Activated CD4-positive, alpha-beta memory T cell treated with anti-CD3 and anti-CD28 coated beads, Interleukin-2, amount 10 ng/mL, durations not matched to agents 7 days and 5 days (primary cell): ENCODE data around the gene NCKIPSD. TPM values are rescaled to one million over a fixed set of nuclear protein-coding genes. Genes with fewer than 3 reads are reported as not detected.

Experiments used
- CTCF ChIA-PET: fragments of 350-600 bp; sonication (Branson Sonifier 250); formaldehyde crosslinking; loops from one replicate; lab custom pipeline; 2021; ENCODE audit warnings: antibody characterized with exemption, inconsistent platforms; lab: Charles Lee
- POLR2A ChIA-PET: fragments of 350-600 bp; sonication (Branson Sonifier 250); formaldehyde crosslinking; loops from one replicate; lab custom pipeline; 2021; ENCODE audit warnings: antibody characterized with exemption; lab: Charles Lee
- DNase-seq: peaks from one replicate; pipeline ENCODE4 v3.0.0-alpha.2; 2020
- H3K27ac Mint-ChIP-seq: one replicate; pipeline ENCODE4 v1.8.0; 2021; ENCODE audit warnings: mild to moderate bottlenecking, mixed read lengths
- H3K27me3 Mint-ChIP-seq: one replicate; pipeline ENCODE4 v1.8.0; 2021; ENCODE audit warnings: mixed read lengths
- H3K36me3 Mint-ChIP-seq: one replicate; pipeline ENCODE4 v1.8.0; 2021; ENCODE audit warnings: low read depth, mixed read lengths
- H3K4me1 Mint-ChIP-seq: one replicate; pipeline ENCODE4 v1.8.0; 2021; ENCODE audit warnings: mixed read lengths
- H3K4me3 Mint-ChIP-seq: one replicate; pipeline ENCODE4 v1.8.0; 2021; ENCODE audit warnings: mild to moderate bottlenecking, mixed read lengths
- H3K9me3 Mint-ChIP-seq: one replicate; pipeline ENCODE4 v1.8.0; 2021; ENCODE audit warnings: mixed read lengths
- total RNA-seq, 2 experiments: library from RNA; stranded (reverse); gene quantifications; one replicate each; pipeline ENCODE4 v1.2.3, GENCODE V29; 2021

NCKIPSD gene
- total RNA-seq, 2 experiments from 2014 or later: 33.4 to 37.2 TPM

DNA sequence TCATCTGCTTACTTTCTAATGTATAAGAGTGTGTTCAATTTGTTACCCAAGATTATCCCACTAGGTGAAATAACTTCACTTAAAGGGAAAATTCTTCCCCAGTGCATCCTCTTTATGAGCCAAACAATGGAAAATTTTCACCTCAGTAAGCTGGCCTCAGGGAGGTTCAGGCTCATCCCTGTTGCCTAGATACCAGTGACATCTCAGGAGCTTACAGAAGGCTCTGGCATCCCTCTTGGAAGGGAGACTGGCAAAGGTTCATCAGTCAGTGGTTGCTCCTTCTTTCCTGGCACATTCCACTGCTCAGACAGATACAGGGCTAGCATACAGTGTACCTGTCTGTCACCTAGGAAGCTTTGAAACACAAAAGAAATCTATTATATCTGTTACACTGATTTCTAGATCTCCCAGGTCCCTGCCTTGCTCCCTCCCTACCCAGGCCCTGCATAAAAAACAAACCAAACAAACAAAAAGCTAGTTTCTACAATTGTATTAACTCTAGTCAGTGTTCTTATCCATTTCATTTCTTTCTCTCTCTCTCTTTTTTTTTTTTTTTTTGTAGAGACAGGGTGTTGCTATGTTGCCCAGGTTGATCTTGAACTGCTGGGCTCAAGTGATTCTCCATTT, 29.6 kb upstream of the NCKIPSD start:
- Mint-ChIP-seq H3K27me3 (peaks cover 16% of the 10 kb centered on the region), H3K36me3 (peaks cover 45% of the 10 kb centered on the region), H3K9me3 (no peaks in the 10 kb centered on the region), H3K4me3 (peak overlapping the region; percentile 100), H3K27ac (peak overlapping the region; percentile 49), H3K4me1 (peaks cover 52% of the 10 kb centered on the region)
- ChIA-PET POLR2A (interaction anchor here (0.8 to 3.1 kb wide), 11 partner anchors 29 to 306 kb away, joined by 3 to 23 read pairs (median 6); partner anchors contain the start of genes ARIH2, NCKIPSD, NDUFAF3 and PRKAR2A), CTCF (interaction anchor here (0.5 to 1.7 kb wide), 6 partner anchors 17 to 305 kb away, joined by 3 to 4 read pairs (median 3); no protein-coding TSS in a partner anchor)
- DNase-seq: no peak

DNA sequence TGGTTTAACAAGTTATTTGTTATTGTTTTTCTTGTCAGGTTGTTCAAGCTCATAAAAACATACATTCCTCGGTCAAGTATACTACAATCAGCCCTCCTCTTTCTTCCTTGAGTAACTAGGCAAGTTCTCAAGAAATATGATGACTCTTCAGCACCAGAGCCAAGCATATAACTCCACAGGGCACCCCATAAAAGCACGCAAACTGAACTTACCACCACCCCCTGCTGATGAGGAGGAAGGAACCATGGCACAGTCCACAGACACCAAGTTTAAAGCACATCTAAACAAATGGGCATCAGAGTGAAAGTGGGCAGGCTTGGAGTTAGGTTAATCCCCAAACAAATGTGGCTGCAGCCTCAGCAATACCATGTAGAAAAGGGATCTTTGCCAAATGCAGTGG, 26.0 kb upstream of the NCKIPSD start:
- ChIA-PET POLR2A (interaction anchor here (1.2 kb wide), 1 partner anchor 19 kb away, joined by 3 read pairs; no protein-coding TSS in a partner anchor), CTCF (interaction anchor here (1.5 kb wide), 1 partner anchor 28 kb away, joined by 4 read pairs; no protein-coding TSS in a partner anchor)
- Mint-ChIP-seq H3K27ac (no peak overlapping the region), H3K36me3 (peaks cover 62% of the 10 kb centered on the region), H3K4me3 (no peak overlapping the region), H3K27me3 (no peaks in the 10 kb centered on the region), H3K9me3 (no peaks in the 10 kb centered on the region), H3K4me1 (peaks cover 49% of the 10 kb centered on the region)
- DNase-seq: no peak

- ChIA-PET POLR2A (no interaction called here), CTCF (interaction anchor here (1.1 kb wide), 1 partner anchor 31 kb away, joined by 4 read pairs; no protein-coding TSS in a partner anchor)
- H3K27ac Mint-ChIP-seq: peak overlapping the region; percentile 35
- DNase-seq: no peak
- peaks cover 48% of the 10 kb centered on the region for H3K36me3 Mint-ChIP-seq
- H3K9me3 Mint-ChIP-seq: no peaks in the 10 kb centered on the region
- no peaks in the 10 kb centered on the region for H3K27me3 Mint-ChIP-seq
- H3K4me3 Mint-ChIP-seq: no peak overlapping the region
- peaks cover 27% of the 10 kb centered on the region for H3K4me1 Mint-ChIP-seq
Measured at GRCh38 chr3:48709051-48709461, 23.3 kb upstream of the NCKIPSD start.

DNA sequence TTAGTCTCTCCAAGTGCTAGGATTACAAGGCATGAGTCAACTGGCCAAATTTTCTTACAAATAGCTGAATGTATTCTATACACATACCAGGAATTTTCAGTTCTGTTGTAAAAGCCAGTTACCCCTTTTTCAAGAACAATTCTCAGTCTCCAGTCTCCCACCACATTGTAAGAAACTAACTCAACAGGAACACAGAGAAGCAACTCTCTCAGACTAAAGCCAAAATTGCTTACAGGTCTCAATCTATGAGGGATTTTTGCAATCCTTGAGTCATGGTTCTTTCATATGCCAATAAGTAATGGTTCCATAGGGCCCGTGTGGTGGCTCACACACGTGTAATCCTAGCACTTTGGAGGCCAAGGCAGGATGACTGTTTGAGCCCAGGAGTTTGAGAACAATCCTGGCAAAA, 22.8 kb upstream of the NCKIPSD start:
- Mint-ChIP-seq H3K9me3 (no peaks in the 10 kb centered on the region), H3K36me3 (peaks cover 48% of the 10 kb centered on the region), H3K4me3 (no peak overlapping the region), H3K27ac (no peak overlapping the region), H3K4me1 (peaks cover 24% of the 10 kb centered on the region), H3K27me3 (no peaks in the 10 kb centered on the region)
- ChIA-PET POLR2A (interaction anchor here (1.3 kb wide), 1 partner anchor 9 kb away, joined by 5 read pairs; the partner anchor contains the start of gene IP6K2), CTCF (interaction anchor here (1.1 kb wide), 1 partner anchor 31 kb away, joined by 4 read pairs; no protein-coding TSS in a partner anchor)
- no peak for DNase-seq

- H3K27me3 Mint-ChIP-seq: no peaks in the 10 kb centered on the region
- CTCF ChIA-PET: interaction anchor here (1.2 to 2.5 kb wide), 3 partner anchors 21 to 32 kb away, joined by 3 to 11 read pairs (median 3); partner anchors contain the start of gene NCKIPSD
- peaks cover 51% of the 10 kb centered on the region for H3K36me3 Mint-ChIP-seq
Measured at GRCh38 chr3:48707157-48707556, 21.4 kb upstream of the NCKIPSD start.

GRCh38 chr3:48702320-48702920, 16.7 kb upstream of the NCKIPSD start:
- H3K4me3 Mint-ChIP-seq: no peak overlapping the region
- H3K9me3 Mint-ChIP-seq: no peaks in the 10 kb centered on the region
- H3K27me3 Mint-ChIP-seq: no peaks in the 10 kb centered on the region
- peaks cover 7% of the 10 kb centered on the region for H3K4me1 Mint-ChIP-seq
- peaks cover 39% of the 10 kb centered on the region for H3K36me3 Mint-ChIP-seq
- CTCF ChIA-PET: no interaction called here
- POLR2A ChIA-PET: no interaction called here
- DNase-seq: no peak
- H3K27ac Mint-ChIP-seq: no peak overlapping the region

More at GRCh38 chr3:48707157-48707556, 21.4 kb upstream of the NCKIPSD start:
- POLR2A ChIA-PET: interaction anchor here (1.4 kb wide), 1 partner anchor 10 kb away, joined by 3 read pairs; no protein-coding TSS in a partner anchor
- DNase-seq: no peak
- Mint-ChIP-seq H3K9me3 (no peaks in the 10 kb centered on the region), H3K27ac (no peak overlapping the region), H3K4me1 (peaks cover 27% of the 10 kb centered on the region), H3K4me3 (no peak overlapping the region)

DNA sequence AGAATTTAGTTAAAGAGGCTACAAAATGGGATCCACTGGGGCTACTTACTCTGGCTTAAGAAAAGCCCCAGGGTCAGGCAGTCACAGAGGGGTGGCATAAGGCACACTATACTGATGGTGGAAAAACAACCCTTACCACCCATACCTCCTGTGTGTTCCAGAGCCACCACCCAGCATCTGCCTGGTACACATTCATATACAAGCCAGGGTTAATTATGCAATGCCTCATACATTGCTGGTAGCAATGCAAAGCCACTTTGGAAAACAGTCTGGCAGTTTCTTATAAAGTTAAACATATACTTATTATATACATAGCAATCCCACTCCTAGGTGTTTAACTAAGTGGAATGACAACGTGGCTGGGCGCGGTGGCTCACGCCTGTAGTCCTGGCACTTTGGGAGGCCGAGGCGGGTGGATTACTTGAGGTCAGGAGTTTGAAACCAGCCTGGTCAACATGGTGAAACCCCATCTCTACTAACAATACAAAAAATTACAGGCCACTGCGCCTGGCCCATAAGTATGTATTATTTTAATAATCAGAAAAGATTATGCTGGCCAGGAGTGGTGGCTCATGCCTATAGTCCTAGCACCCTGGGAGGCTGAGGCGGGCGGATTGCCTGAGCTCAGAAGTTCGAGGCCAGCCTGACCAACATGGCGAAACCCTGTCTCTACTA, 15.2 kb upstream of the NCKIPSD start:
- H3K4me1 Mint-ChIP-seq: peaks cover 11% of the 10 kb centered on the region
- no peak for DNase-seq
- CTCF ChIA-PET: no interaction called here
- peaks cover 35% of the 10 kb centered on the region for H3K36me3 Mint-ChIP-seq
- H3K27ac Mint-ChIP-seq: no peak overlapping the region
- no peaks in the 10 kb centered on the region for H3K9me3 Mint-ChIP-seq
- H3K27me3 Mint-ChIP-seq: no peaks in the 10 kb centered on the region
- POLR2A ChIA-PET: interaction anchor here (0.6 kb wide), 1 partner anchor 170 kb away, joined by 3 read pairs; no protein-coding TSS in a partner anchor
- H3K4me3 Mint-ChIP-seq: no peak overlapping the region

DNA sequence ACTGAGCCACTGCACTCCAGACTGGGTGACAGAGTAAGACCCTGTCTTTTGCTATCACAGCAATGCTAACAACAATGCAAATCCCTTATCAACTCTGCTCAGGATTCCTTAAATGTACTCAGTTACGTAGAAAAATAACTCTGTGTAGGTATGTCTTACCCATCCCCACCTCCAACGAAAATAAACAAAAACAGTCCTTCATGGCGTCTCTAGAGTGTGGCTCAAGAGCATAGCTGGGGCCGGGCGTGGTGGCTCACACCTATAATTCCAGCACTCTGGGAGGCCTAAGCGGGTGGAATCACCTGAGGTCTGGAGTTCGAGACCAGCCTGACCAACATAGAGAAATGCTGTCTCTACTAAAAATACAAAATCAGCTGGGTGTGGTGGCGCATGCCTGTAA, 13.2 kb upstream of the NCKIPSD start:
- Mint-ChIP-seq H3K4me1 (peaks cover 11% of the 10 kb centered on the region), H3K9me3 (no peaks in the 10 kb centered on the region), H3K27ac (no peak overlapping the region), H3K4me3 (no peak overlapping the region), H3K27me3 (no peaks in the 10 kb centered on the region), H3K36me3 (peaks cover 38% of the 10 kb centered on the region)
- no peak for DNase-seq
- CTCF ChIA-PET: interaction anchor here (1.0 kb wide), 1 partner anchor 36 kb away, joined by 3 read pairs; the partner anchor contains the start of gene CELSR3
- POLR2A ChIA-PET: interaction anchor here (1.6 kb wide), 1 partner anchor 21 kb away, joined by 4 read pairs; no protein-coding TSS in a partner anchor

DNA sequence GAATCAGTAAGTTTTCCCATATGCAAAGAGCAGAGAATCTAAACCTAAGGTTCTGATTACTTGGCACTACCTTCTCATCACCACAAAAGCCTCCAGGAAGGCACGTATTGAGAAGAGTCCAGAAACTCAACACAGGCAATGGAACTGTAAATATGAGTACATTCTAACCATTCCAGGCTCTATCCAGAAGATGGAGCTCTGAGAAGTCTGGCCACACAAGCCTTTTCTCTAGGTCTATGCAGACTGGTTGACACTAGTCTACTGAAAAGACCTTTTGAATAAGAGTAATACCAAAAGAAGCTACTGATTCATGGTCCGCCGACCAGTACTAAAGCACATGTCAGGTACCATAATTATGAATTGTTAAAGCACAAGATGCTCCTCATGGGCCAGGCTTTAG, 12.2 kb upstream of the NCKIPSD start:
- H3K4me1 Mint-ChIP-seq: peaks cover 11% of the 10 kb centered on the region
- ChIA-PET CTCF (interaction anchor here (1.0 to 1.4 kb wide), 2 partner anchors 17 to 35 kb away, joined by 3 read pairs; partner anchors contain the start of gene CELSR3), POLR2A (interaction anchor here (1.0 to 1.6 kb wide), 2 partner anchors 10 to 22 kb away, joined by 3 to 4 read pairs; no protein-coding TSS in a partner anchor)
- H3K9me3 Mint-ChIP-seq: no peaks in the 10 kb centered on the region
- H3K27ac Mint-ChIP-seq: no peak overlapping the region
- no peak overlapping the region for H3K4me3 Mint-ChIP-seq
- H3K36me3 Mint-ChIP-seq: peaks cover 46% of the 10 kb centered on the region
- DNase-seq: no peak
- H3K27me3 Mint-ChIP-seq: no peaks in the 10 kb centered on the region

DNA sequence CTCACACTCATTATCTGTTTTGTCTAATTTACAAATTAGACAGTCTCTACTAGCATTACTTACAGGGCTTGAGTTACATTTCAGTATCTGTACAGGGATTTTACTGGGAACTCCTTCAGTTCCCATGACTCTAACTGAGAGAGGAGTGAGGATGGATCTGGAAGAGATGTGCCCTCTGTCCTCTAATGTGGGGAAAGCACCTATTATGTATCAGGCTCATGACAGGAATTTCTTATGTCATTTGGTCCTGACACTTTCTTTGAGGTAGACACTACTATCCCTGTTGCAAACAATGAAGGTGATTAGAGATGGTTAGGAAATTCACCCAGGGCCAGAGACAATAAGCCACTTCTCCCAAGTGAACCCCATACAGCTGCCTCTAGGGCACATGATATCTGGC, 10.9 kb upstream of the NCKIPSD start:
- no peak overlapping the region for H3K4me3 Mint-ChIP-seq
- ChIA-PET CTCF (interaction anchor here (1.1 to 2.1 kb wide), 2 partner anchors 10 to 43 kb away, joined by 3 to 10 read pairs; partner anchors contain the start of gene NCKIPSD), POLR2A (no interaction called here)
- H3K9me3 Mint-ChIP-seq: no peaks in the 10 kb centered on the region
- peak overlapping the region; percentile 7 for H3K27ac Mint-ChIP-seq
- H3K27me3 Mint-ChIP-seq: no peaks in the 10 kb centered on the region
- H3K4me1 Mint-ChIP-seq: peaks cover 3% of the 10 kb centered on the region
- DNase-seq: no peak
- peaks cover 47% of the 10 kb centered on the region for H3K36me3 Mint-ChIP-seq

DNA sequence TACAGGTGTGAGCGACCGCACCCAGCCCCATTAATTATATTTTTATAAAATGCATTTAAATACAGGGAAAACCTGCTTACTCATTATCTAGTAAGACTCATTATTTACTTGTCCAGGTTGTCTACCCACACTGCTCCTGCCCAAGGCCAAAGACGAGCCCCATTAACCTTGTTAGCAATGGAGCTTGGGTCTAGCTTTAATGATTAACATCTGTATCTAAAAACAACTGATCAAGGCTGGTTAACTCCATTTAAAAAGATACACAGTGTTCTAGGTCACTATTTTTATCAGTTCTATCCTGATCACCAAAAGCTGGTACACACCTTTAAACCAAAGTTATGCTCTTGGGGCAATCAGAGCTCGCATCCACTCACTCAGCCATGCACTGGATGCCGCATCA, 10.4 kb upstream of the NCKIPSD start:
- H3K4me1 Mint-ChIP-seq: peaks cover 3% of the 10 kb centered on the region
- ChIA-PET POLR2A (no interaction called here), CTCF (interaction anchor here (1.1 to 2.1 kb wide), 2 partner anchors 10 to 44 kb away, joined by 3 to 10 read pairs; partner anchors contain the start of gene NCKIPSD)
- no peaks in the 10 kb centered on the region for H3K27me3 Mint-ChIP-seq
- H3K27ac Mint-ChIP-seq: no peak overlapping the region
- DNase-seq: no peak
- H3K9me3 Mint-ChIP-seq: no peaks in the 10 kb centered on the region
- H3K4me3 Mint-ChIP-seq: no peak overlapping the region
- peaks cover 48% of the 10 kb centered on the region for H3K36me3 Mint-ChIP-seq

- no peak for DNase-seq
- Mint-ChIP-seq H3K9me3 (no peaks in the 10 kb centered on the region), H3K27me3 (no peaks in the 10 kb centered on the region), H3K4me1 (peaks cover 3% of the 10 kb centered on the region), H3K27ac (no peak overlapping the region), H3K4me3 (no peak overlapping the region), H3K36me3 (peaks cover 52% of the 10 kb centered on the region)
- ChIA-PET CTCF (interaction anchor here (0.5 to 2.1 kb wide), 3 partner anchors 9 to 752 kb away, joined by 3 to 10 read pairs (median 4); partner anchors contain the start of gene NCKIPSD), POLR2A (no interaction called here)
Measured at GRCh38 chr3:48695393-48695753, 9.7 kb upstream of the NCKIPSD start.
